Endometrial microvascular endothelial cells (primary cell): ENCODE data around the gene APC2. TPM values are rescaled to one million over a fixed set of nuclear protein-coding genes. Genes with fewer than 3 reads are reported as not detected.
"Not testable (repeated sequence)": the region's sequence is repeated elsewhere in the genome, so short reads cannot be mapped to it uniquely, and the experiment has no call there.

ENCODE experiments used
- in situ Hi-C: cut with HindIII; loops from 2 replicates; pipeline ENCODE4 v1.10.0; 2017; ENCODE audit warnings: low sequenced_read_pairs, low pct_unique_long_range_greater_than_20kb; ENCODE audit errors: inconsistent ontology term
- total RNA-seq: library from RNA; depleted of rRNA; stranded (reverse); fragments of >200 nt; gene quantifications from one replicate; pipeline ENCODE4 v1.2.3, GENCODE V29; 2015; ENCODE audit errors: inconsistent ontology term

The APC2 gene
- total RNA-seq, 1 donor from 2014 or later = not detected

- in situ Hi-C loops = no loop called here
Measured at GRCh38 chr19:1427221-1427920, 22.6 kb upstream of the APC2 start.

GRCh38 chr19:1428738-1429391 is 21.1 kb upstream of the APC2 start:
- in situ Hi-C loops = no loop called here

DNA sequence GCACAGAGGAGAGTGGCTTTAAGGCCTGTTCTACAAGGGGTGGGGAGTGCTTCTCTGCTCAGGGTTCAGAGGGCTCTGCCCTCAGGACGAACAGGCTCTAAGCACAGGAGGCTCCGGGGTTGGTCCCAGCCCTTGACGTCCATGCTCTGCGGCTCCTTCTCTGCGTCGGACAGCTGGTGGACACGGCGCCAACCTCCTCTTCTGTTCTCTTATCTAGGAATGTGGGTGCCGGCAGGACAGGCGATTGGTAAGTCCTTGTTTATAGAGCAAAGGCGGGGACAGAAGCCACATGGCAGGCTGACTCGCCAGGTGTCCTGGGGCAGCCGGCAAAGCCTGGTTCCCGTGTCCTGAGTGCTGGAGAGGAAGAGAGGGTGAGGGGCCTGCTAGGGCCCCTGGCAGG is 20.2 kb upstream of the APC2 start:
- in situ Hi-C loops = no loop called here

DNA sequence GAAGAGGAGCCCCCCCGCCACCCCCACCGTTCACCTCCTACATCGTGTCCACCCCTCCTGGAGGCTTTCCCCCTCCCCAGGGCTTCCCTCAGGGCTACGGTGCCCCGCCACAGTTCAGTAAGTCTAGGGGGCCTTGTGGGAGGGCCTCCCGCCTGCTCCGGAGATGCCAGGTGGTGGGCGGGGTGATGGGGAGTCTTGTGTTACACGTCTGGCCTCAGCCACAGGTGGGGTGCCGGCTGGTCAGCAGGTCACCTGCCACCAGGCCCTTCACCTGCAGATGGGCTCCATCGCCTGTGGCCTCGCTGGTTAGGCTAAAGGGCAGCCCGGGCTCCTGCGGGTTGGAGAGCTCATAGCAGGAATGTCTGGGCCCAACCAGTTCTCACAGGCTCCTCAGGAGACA is 19.7 kb upstream of the APC2 start:
- in situ Hi-C loops = no loop called here

- in situ Hi-C loops = no loop called here
Measured at GRCh38 chr19:1431759-1432506, 18.0 kb upstream of the APC2 start.

- in situ Hi-C loops = no loop called here
Measured at GRCh38 chr19:1432507-1432887, 17.4 kb upstream of the APC2 start.

DNA sequence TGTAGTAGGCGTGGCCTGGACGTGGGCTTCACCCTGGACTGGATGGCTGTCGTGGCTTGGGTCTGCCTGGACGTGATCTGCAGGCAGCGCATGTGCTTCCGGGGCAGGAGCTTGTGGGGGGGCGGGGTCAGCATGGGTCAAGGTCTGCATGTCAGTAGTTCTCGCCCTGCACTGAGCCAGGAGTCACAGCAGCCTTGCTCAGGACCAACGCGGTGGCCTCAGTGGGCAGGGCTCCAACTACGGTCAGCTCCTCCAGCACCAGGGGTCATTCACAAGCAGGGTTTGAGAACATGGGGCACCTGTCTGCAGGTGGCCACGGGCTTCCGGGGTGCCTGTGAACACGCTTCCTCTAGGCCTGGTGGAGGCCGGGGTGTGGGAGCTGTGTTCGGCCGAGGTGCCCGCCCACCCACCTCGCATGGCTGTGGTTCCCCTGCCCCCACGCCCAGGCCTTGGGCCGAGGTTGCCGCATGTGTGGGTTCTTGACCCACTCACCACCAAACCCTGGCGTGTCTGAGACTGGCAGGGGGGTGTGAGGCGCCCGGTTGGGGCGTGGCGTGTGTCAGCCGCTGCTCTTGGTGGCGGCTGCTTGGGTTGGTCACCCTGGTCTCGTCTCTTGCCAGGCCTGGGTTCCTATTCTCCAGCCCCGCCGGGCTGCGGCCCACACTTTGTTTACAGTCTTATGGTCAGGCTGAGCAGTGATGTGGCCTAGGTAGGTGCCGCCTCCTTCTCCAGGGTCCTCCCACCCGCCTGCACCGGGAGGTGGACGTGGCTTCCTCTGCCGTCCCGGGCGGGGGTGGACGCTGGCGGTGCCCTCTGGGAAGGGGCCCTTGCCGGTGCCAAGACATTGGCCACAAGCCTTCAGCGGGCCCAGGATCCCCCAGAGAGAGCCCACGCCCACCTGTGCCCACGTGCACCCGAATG is 16.5 kb upstream of the APC2 start:
- in situ Hi-C loops = no loop called here

GRCh38 chr19:1434040-1434366 is 15.9 kb upstream of the APC2 start:
- in situ Hi-C loops = no loop called here

DNA sequence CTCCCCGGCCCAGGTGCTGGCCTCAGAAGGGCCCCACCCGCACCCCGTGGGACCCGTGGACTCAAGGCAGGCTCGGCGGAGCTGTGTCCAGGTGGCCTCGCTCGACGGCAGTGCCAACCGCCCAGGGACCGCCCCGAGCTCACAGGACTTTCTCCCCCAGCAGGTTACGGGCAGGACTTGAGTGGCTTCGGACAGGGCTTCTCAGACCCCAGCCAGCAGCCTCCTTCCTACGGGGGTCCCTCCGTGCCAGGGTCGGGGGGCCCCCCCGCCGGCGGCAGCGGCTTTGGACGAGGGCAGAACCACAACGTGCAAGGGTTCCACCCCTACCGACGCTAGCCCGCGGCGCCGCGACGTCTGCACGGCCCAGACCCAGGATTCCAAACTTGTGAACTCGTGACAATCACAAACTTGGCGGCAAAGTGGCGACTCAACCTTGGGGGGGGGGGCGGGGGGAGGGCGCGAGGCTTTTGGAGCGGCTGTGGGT is 15.3 kb upstream of the APC2 start:
- in situ Hi-C loops = no loop called here

DNA sequence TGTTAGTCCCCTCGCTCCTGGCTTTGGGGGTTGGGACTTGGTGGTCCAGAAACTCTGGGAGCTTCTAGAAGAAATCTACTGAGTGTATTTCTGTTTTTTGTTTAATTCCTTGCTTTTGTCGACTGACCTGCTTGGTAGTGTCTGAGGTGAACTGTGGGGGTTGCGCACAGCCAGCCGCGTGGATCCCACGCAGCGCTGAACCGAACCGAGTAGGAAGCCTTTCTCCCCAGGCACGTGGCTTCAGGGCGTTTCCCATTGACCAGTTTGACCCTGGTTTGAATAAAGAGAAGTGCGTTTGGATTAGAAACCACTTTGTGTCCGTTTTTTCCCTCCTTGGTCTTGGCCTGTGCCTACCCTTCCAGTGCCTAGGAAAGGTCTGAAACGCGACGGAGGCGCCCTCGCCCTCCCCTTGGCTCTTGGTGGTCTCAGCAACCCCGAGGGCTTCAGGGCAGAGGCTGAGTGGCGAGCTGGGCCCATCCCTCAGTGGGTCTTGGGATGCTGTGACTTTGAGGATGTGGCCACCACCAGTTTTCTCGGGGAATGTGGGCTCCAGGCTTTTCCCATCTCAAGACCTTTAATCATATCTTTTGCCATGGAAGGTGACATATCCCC is 14.4 kb upstream of the APC2 start:
- in situ Hi-C loops = no loop called here

GRCh38 chr19:1437609-1438008 is 12.3 kb upstream of the APC2 start:
- in situ Hi-C loops = no loop called here

DNA sequence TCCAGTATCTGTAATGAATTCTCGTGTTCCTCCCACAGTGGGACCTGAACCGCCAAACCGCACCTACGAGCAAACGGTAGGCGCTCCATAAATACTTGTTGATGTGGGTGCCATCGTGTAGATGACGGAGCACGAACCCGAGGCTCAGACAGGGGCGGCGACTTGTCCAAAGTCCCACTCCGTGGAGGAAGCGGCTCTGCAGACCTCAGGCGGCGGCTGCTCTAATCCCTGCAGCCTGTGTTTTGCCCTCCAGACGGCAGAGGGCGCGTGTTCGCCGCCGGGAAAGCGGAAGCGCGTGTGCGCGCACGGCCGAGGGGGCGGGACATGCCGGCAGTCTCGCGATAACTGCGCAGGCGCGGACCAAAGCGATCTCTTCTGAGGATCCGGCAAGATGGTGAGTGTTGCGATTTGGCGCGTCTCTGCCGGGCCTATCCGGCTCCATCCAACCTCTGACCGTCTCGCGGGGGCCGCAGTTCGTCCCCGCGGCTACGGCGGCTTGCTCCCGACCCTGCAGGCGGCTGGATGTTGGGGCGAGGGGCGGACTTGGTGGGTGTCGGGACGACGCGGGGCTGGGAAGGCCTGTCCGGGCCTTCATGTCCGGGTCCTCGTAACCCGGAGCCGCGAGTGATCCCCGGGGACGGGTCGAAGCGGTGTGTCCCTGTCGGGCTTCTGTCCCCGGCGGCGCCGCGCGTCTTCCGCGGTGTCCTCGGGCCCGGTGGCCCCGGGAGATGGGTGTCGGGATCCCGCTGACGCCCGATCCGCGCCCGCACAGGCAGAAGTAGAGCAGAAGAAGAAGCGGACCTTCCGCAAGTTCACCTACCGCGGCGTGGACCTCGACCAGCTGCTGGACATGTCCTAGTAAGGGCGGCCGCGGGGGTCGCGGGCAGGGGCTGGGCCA is 11.6 kb upstream of the APC2 start, which contains the start of gene RPS15:
Gene RPS15 (plus strand): TSS at position 362 of the 898 bp plus-strand sequence. CDS start 30 bp downstream, at position 392.
- in situ Hi-C loops = no loop called here

GRCh38 chr19:1438933-1439354 is 11.0 kb upstream of the APC2 start:
- in situ Hi-C loops = no loop called here

GRCh38 chr19:1439525-1440417 is 10.2 kb upstream of the APC2 start:
- in situ Hi-C loops = not testable (repeated sequence)

- in situ Hi-C loops = no loop called here
Measured at GRCh38 chr19:1440418-1440801, 9.5 kb upstream of the APC2 start.

DNA sequence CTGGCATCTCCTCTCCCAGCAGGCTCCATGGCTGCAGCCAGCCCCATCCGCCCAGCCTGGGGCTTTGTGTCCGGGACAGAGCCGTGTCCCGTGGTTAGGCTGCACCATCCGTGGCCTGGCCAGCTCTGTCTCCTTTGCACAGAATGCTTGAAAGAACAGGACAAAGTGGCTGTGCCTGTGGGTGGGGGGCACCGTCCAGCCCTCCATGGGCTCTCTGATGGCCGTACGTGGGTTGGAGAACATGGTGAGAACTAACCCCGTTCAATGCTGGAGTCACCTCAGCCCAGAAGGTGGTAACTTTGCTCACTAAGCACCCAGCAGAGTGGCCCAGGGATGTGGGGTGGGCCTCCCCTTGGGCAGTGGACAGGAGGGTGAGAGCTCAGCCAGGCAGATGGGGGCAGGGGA is 8.9 kb upstream of the APC2 start:
- in situ Hi-C loops = no loop called here
